ENCODE data around the gene PINLYP.

Gene PINLYP

DNA sequence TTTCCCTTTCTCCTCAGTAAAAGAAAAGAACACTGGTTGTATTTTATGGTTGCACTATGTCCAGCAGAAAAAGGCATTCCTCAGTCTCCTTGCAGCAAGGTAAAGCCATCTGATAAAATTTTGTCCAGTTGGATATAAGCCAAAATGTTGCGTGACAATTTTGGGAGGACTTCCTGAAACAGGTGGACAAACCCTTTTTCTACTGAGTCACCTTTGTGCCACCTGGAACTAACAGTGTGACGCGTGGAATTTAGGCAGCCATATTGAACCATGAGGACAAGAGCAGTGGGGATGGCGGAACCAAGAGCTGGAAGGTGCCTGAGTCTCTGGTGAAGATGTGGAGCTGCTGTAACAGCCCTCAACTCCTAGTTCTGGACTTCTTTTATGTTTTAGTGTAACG, 55.9 kb downstream of the PINLYP start:
- Histone ChIP-seq H3K9ac (ENCODE audit: low read depth, low read length, poor library complexity, severe bottlenecking) (no peak overlapping the region), H3K9me3 (ENCODE audit: insufficient read depth, low read depth, low read length) (no peaks in the 10 kb centered on the region), H3K36me3 (ENCODE audit: insufficient read depth, low read length) (no peaks in the 10 kb centered on the region), H3F3A (ENCODE audit: low read depth) (no peaks in the 10 kb centered on the region), H2AFZ (ENCODE audit: low read length) (no peak overlapping the region), H4K20me1 (ENCODE audit: insufficient read depth, low read length, poor library complexity, severe bottlenecking) (no peaks in the 10 kb centered on the region), H3K79me2 (ENCODE audit: insufficient read depth, low read length) (no peaks in the 10 kb centered on the region), H3K27me3 (ENCODE audit: insufficient read depth, low read length, poor library complexity, severe bottlenecking) (no peaks in the 10 kb centered on the region), H3K9me2 (replicated peaks; ENCODE audit: low read depth, low read length) (no peaks in the 10 kb centered on the region), H3K4me3 (ENCODE audit: low read length, poor library complexity, severe bottlenecking) (no peak overlapping the region), H3K4me2 (ENCODE audit: low read depth, low read length, poor library complexity, severe bottlenecking) (no peak overlapping the region), H3K4me1 (ENCODE audit: insufficient read depth, low read length, poor library complexity, severe bottlenecking) (no peaks in the 10 kb centered on the region)
- TF ChIP-seq, protein P1, sequence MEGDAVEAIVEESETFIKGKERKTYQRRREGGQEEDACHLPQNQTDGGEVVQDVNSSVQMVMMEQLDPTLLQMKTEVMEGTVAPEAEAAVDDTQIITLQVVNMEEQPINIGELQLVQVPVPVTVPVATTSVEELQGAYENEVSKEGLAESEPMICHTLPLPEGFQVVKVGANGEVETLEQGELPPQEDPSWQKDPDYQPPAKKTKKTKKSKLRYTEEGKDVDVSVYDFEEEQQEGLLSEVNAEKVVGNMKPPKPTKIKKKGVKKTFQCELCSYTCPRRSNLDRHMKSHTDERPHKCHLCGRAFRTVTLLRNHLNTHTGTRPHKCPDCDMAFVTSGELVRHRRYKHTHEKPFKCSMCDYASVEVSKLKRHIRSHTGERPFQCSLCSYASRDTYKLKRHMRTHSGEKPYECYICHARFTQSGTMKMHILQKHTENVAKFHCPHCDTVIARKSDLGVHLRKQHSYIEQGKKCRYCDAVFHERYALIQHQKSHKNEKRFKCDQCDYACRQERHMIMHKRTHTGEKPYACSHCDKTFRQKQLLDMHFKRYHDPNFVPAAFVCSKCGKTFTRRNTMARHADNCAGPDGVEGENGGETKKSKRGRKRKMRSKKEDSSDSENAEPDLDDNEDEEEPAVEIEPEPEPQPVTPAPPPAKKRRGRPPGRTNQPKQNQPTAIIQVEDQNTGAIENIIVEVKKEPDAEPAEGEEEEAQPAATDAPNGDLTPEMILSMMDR (conservative IDR thresholded peaks at IDR 0.05; ENCODE audit: low read length), result no peak
- no peak for TF ChIP-seq EZH2phosphoT487 (IDR thresholded peaks at IDR 0.05; ENCODE audit: borderline replicate concordance)
